ENCODE measurements around the gene RAD51B.
A peak's percentile ranks its signal among the peaks of the same experiment; 100 is the strongest.

The RAD51B gene

DNA sequence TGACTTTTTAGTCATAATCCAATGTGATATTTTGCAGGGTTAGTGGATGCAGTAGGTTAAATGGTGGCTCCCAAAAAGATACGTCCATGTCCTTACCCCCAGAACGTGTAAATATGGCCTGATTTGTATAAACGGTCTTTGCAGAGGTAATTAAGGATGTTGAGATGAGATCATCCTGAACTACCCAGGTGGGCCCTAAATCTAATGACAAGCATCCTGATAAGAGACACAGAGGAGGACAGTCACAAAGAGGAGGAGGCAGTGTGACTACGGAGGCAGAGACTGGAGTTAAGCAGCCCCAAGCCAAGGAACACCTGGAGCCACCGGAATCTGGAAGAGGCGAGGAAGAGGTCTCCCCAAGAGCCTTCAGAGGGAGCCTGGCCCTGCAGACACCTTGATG is 679.9 kb downstream of the RAD51B start:
- DNase-seq (ENCODE audit: low read depth), result no peak
- no peak overlapping the region for H3K4me3 ChIP-seq (replicated peaks; ENCODE audit: low read depth, low read length)
- no peak for TF ChIP-seq CTCF (IDR thresholded peaks at IDR 0.05; ENCODE audit: low read length, missing control alignments)

DNA sequence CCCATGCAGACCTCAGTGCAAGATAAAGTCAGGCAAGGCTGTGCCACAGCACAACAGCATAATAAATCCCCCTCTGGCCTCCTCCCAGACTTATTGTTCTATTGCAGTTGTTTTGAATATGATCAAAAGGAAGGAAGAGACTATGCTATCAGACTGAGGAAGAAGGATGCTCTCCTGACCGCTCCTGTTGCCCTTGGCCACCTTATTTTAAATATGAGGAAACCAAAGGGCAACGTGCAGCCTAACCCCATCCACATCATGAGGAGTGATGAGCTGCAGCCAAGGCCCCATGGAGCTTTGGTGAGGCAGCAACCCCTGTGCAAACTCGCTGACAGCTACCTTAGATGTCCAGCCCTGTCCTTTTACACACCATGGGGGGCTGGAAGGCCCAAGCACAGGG is 681.6 kb downstream of the RAD51B start:
- no peak overlapping the region for H3K4me3 ChIP-seq (replicated peaks; ENCODE audit: low read depth, low read length)
- no peak for DNase-seq (ENCODE audit: low read depth)
- no peak for TF ChIP-seq CTCF (IDR thresholded peaks at IDR 0.05; ENCODE audit: low read length, missing control alignments)

DNA sequence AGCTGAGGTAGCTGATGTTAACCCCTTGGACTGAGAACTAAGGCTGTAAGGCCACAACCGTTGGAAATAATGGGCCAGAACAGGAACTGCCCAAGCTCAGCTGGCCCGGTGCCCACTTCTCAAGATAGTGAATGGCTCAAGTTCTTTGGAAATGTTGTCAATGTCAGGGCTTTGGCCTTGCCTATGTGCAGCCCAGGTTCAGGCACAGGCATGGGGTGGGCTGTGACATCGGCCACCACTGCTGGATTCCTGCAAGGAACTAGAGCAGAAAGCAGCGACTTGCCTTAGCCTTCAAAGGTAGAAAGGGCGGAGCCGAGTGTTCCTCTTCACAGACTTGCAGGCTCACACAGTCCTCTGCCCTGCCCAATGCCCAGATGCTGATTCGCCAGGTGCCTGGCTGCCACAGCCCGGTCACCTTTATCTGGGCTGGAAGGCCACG is 682.1 kb downstream of the RAD51B start:
- no peak for DNase-seq (ENCODE audit: low read depth)
- H3K4me3 ChIP-seq (replicated peaks; ENCODE audit: low read depth, low read length), result no peak overlapping the region

DNA sequence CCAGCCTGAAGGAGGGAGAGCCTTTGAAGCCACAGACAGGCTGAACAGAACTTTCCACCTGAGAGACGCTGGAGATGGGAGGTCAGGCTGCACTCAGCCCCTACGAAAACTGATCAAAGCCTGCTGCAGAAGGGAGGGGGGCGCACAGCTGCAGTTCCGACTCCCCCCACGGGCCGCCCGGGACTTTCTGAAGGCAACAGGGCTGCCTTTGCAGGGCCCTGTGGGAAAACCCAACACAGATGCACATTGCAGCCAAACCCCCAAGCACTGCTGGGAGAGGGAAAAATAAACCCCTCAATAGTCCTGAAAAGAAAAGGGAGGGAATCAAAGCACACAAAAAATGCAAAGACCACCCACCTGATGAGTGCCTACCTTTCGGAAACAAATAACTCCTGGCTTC is 682.7 kb downstream of the RAD51B start:
- no peak overlapping the region for H3K4me3 ChIP-seq (replicated peaks; ENCODE audit: low read depth, low read length)
- TF ChIP-seq CTCF (IDR thresholded peaks at IDR 0.05; ENCODE audit: low read length, missing control alignments), result no peak
- DNase-seq (ENCODE audit: low read depth), result no peak

More for the DNA sequence above, 682.1 kb downstream of the RAD51B start:
- TF ChIP-seq CTCF (IDR thresholded peaks at IDR 0.05; ENCODE audit: low read length, missing control alignments), result no peak

DNA sequence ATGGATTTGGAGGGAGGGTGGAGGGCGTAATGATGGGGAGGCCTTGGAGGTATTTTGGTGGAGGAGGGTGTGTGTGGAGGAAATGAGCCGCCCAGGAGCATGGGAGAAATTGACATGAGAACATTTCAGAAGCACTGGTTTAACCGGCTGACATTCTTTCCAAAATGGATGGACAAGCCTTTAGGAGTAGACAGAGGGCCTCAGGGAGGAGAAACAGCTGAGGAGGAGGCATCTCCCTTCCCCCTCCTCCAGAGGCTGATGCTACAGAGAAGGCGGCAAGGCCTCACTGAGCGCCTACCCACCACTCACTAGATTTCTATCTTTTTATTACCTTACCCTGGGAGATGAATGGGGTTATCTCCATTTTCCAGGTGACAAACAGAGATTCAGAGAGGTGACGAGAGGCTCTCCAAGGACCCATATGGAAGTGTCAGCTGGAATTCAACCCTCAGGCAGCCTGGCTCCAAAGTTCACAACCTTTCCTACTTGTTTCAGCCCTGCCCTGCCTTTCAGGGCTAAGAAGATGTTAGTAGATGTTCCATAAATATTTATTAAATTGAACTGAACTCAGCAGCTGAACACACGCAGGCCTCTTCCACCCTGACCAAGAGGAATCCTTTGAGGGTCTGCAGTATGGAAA is 683.7 kb downstream of the RAD51B start:
- H3K4me3 ChIP-seq (replicated peaks; ENCODE audit: low read depth, low read length), result no peak overlapping the region
- DNase-seq (ENCODE audit: low read depth), result no peak
- no peak for TF ChIP-seq CTCF (IDR thresholded peaks at IDR 0.05; ENCODE audit: low read length, missing control alignments)

DNA sequence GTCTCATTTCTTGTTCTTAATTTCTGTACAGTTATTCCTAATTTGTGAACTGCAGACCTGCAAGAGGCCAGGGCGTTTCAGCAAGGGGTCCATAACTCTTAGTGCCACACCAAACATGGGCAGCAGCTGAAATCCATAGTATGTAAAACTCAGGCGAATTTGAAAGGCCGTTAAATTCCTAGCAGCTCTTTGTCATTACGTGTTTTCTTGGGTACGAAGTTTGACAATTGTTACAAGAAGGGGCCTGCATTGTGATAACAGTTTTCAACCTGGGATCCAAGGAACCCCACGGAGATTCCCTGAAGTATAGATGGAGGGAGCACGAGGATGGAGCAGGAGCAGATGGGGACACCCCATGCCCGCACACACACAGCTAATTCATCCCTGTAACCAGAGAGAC is 685.3 kb downstream of the RAD51B start:
- TF ChIP-seq CTCF (IDR thresholded peaks at IDR 0.05; ENCODE audit: low read length, missing control alignments), result no peak
- DNase-seq (ENCODE audit: low read depth), result no peak
- no peak overlapping the region for H3K4me3 ChIP-seq (replicated peaks; ENCODE audit: low read depth, low read length)

GRCh38 chr14:68506021-68506644 is 686.6 kb downstream of the RAD51B start:
- no peak overlapping the region for H3K4me3 ChIP-seq (replicated peaks; ENCODE audit: low read depth, low read length)
- DNase-seq (ENCODE audit: low read depth), result peak; percentile 68

More at GRCh38 chr14:68506021-68506644, 686.6 kb downstream of the RAD51B start:
- TF ChIP-seq CTCF (IDR thresholded peaks at IDR 0.05; ENCODE audit: low read length, missing control alignments), result no peak
